ENCODE measurements around the gene ATP12A.
"Not testable (repeated sequence)": the region's sequence is repeated elsewhere in the genome, so short reads cannot be mapped to it uniquely, and the experiment has no call there.

Gene ATP12A

GRCh38 chr13:24716446-24716845, 36.2 kb downstream of the ATP12A start:
- H3K9ac ChIP-seq (ENCODE audit: low read depth, low read length), result no peak overlapping the region

GRCh38 chr13:24717217-24717616, 37.0 kb downstream of the ATP12A start:
- H3K4me3 ChIP-seq (ENCODE audit: low read length), result no peak overlapping the region
- 69% methylated on average over 4 of the region's 4 CpGs for WGBS

More at GRCh38 chr13:24716446-24716845, 36.2 kb downstream of the ATP12A start:
- Histone ChIP-seq H3K4me3 (ENCODE audit: low read length) (0 out of 2 replicates have a peak overlapping the region, but pooled peaks have one; percentile 10), H3K9me3 (ENCODE audit: insufficient read depth, low read depth, low read length) (no peaks in the 10 kb centered on the region), H3K27ac (ENCODE audit: low read depth, low read length) (peak overlapping the region; percentile 53; the same call in 1 of the 2 replicates), H3K4me1 (ENCODE audit: insufficient read depth, low read length) (peaks cover 7% of the 10 kb centered on the region; the same call in 1 of the 2 replicates), H3K36me3 (ENCODE audit: insufficient read depth, low read length) (no peaks in the 10 kb centered on the region), H3K27me3 (ENCODE audit: insufficient read depth, low read length) (no peaks in the 10 kb centered on the region)
- 19% methylated on average over 7 of the region's 7 CpGs for WGBS

GRCh38 chr13:24718192-24718965, 38.2 kb downstream of the ATP12A start:
- H3K4me1 ChIP-seq (ENCODE audit: insufficient read depth, low read length), result peaks cover 7% of the 10 kb centered on the region; the same call in 1 of the 2 replicates
- H3K27me3 ChIP-seq (ENCODE audit: insufficient read depth, low read length), result no peaks in the 10 kb centered on the region
- H3K9ac ChIP-seq (ENCODE audit: low read depth, low read length), result no peak overlapping the region
- no peak overlapping the region for H3K4me3 ChIP-seq (ENCODE audit: low read length)
- WGBS, result 94% methylated on average over 40 of the region's 40 CpGs
- no peaks in the 10 kb centered on the region for H3K36me3 ChIP-seq (ENCODE audit: insufficient read depth, low read length)
- no peaks in the 10 kb centered on the region for H3K9me3 ChIP-seq (ENCODE audit: insufficient read depth, low read depth, low read length)
- no peak overlapping the region for H3K27ac ChIP-seq (ENCODE audit: low read depth, low read length)

More at GRCh38 chr13:24717217-24717616, 37.0 kb downstream of the ATP12A start:
- no peak overlapping the region for H3K9ac ChIP-seq (ENCODE audit: low read depth, low read length)
- H3K27ac ChIP-seq (ENCODE audit: low read depth, low read length), result no peak overlapping the region
- H3K9me3 ChIP-seq (ENCODE audit: insufficient read depth, low read depth, low read length), result no peaks in the 10 kb centered on the region
- no peaks in the 10 kb centered on the region for H3K36me3 ChIP-seq (ENCODE audit: insufficient read depth, low read length)
- no peaks in the 10 kb centered on the region for H3K27me3 ChIP-seq (ENCODE audit: insufficient read depth, low read length)
- H3K4me1 ChIP-seq (ENCODE audit: insufficient read depth, low read length), result peaks cover 7% of the 10 kb centered on the region; the same call in 1 of the 2 replicates

- no peak overlapping the region for H3K9ac ChIP-seq (ENCODE audit: low read depth, low read length)
- H3K4me3 ChIP-seq (ENCODE audit: low read length), result no peak overlapping the region
- H3K27me3 ChIP-seq (ENCODE audit: insufficient read depth, low read length), result no peaks in the 10 kb centered on the region
- no peaks in the 10 kb centered on the region for H3K36me3 ChIP-seq (ENCODE audit: insufficient read depth, low read length)
- no peak overlapping the region for H3K27ac ChIP-seq (ENCODE audit: low read depth, low read length)
- WGBS, result 91% methylated on average over 12 of the region's 12 CpGs
- H3K9me3 ChIP-seq (ENCODE audit: insufficient read depth, low read depth, low read length), result no peaks in the 10 kb centered on the region
- peaks cover 7% of the 10 kb centered on the region; the same call in 1 of the 2 replicates for H3K4me1 ChIP-seq (ENCODE audit: insufficient read depth, low read length)
These were observed 38.9 kb downstream of the ATP12A start for GRCh38 chr13:24719139-24719538.

- Histone ChIP-seq H3K4me3 (ENCODE audit: low read length) (no peak overlapping the region), H3K27ac (ENCODE audit: low read depth, low read length) (no peak overlapping the region), H3K36me3 (ENCODE audit: insufficient read depth, low read length) (no peaks in the 10 kb centered on the region), H3K9ac (ENCODE audit: low read depth, low read length) (no peak overlapping the region), H3K4me1 (ENCODE audit: insufficient read depth, low read length) (no peaks in the 10 kb centered on the region), H3K27me3 (ENCODE audit: insufficient read depth, low read length) (no peaks in the 10 kb centered on the region), H3K9me3 (ENCODE audit: insufficient read depth, low read depth, low read length) (no peaks in the 10 kb centered on the region)
- WGBS, result 88% methylated on average over 12 of the region's 12 CpGs
These were observed 43.0 kb downstream of the ATP12A start for GRCh38 chr13:24723206-24723605.

GRCh38 chr13:24724714-24725113, 44.5 kb downstream of the ATP12A start:
- no peaks in the 10 kb centered on the region for H3K4me1 ChIP-seq (ENCODE audit: insufficient read depth, low read length)
- H3K4me3 ChIP-seq (ENCODE audit: low read length), result no peak overlapping the region
- no peaks in the 10 kb centered on the region for H3K36me3 ChIP-seq (ENCODE audit: insufficient read depth, low read length)
- H3K9me3 ChIP-seq (ENCODE audit: insufficient read depth, low read depth, low read length), result no peaks in the 10 kb centered on the region
- no peak overlapping the region for H3K9ac ChIP-seq (ENCODE audit: low read depth, low read length)
- H3K27ac ChIP-seq (ENCODE audit: low read depth, low read length), result no peak overlapping the region
- H3K27me3 ChIP-seq (ENCODE audit: insufficient read depth, low read length), result no peaks in the 10 kb centered on the region
- WGBS, result 91% methylated on average over 2 of the region's 2 CpGs

GRCh38 chr13:24725379-24725778, 45.2 kb downstream of the ATP12A start:
- no peaks in the 10 kb centered on the region for H3K4me1 ChIP-seq (ENCODE audit: insufficient read depth, low read length)
- H3K4me3 ChIP-seq (ENCODE audit: low read length), result no peak overlapping the region
- no peaks in the 10 kb centered on the region for H3K27me3 ChIP-seq (ENCODE audit: insufficient read depth, low read length)
- 95% methylated on average over 5 of the region's 5 CpGs for WGBS
- H3K27ac ChIP-seq (ENCODE audit: low read depth, low read length), result no peak overlapping the region
- H3K9me3 ChIP-seq (ENCODE audit: insufficient read depth, low read depth, low read length), result no peaks in the 10 kb centered on the region
- no peaks in the 10 kb centered on the region for H3K36me3 ChIP-seq (ENCODE audit: insufficient read depth, low read length)
- H3K9ac ChIP-seq (ENCODE audit: low read depth, low read length), result no peak overlapping the region

- Histone ChIP-seq H3K36me3 (ENCODE audit: insufficient read depth, low read length) (no peaks in the 10 kb centered on the region), H3K27ac (ENCODE audit: low read depth, low read length) (no peak overlapping the region), H3K4me3 (ENCODE audit: low read length) (no peak overlapping the region), H3K27me3 (ENCODE audit: insufficient read depth, low read length) (no peaks in the 10 kb centered on the region), H3K9me3 (ENCODE audit: insufficient read depth, low read depth, low read length) (no peaks in the 10 kb centered on the region), H3K4me1 (ENCODE audit: insufficient read depth, low read length) (no peaks in the 10 kb centered on the region), H3K9ac (ENCODE audit: low read depth, low read length) (no peak overlapping the region)
- WGBS, result 67% methylated on average over 23 of the region's 24 CpGs
These were observed 47.8 kb downstream of the ATP12A start for GRCh38 chr13:24727731-24728601.

GRCh38 chr13:24730873-24731567, 50.8 kb downstream of the ATP12A start:
- H3K4me1 ChIP-seq (ENCODE audit: insufficient read depth, low read length); H3K9me3 ChIP-seq (ENCODE audit: insufficient read depth, low read depth, low read length); H3K9ac ChIP-seq (ENCODE audit: low read depth, low read length); H3K27ac ChIP-seq (ENCODE audit: low read depth, low read length); H3K27me3 ChIP-seq (ENCODE audit: insufficient read depth, low read length); H3K36me3 ChIP-seq (ENCODE audit: insufficient read depth, low read length); H3K4me3 ChIP-seq (ENCODE audit: low read length): not testable (repeated sequence)
- WGBS, result 98% methylated on average over 4 of the region's 4 CpGs

- no peak overlapping the region for H3K9ac ChIP-seq (ENCODE audit: low read depth, low read length)
- no peaks in the 10 kb centered on the region for H3K4me1 ChIP-seq (ENCODE audit: insufficient read depth, low read length)
- H3K36me3 ChIP-seq (ENCODE audit: insufficient read depth, low read length), result no peaks in the 10 kb centered on the region
- no peak overlapping the region for H3K27ac ChIP-seq (ENCODE audit: low read depth, low read length)
- H3K9me3 ChIP-seq (ENCODE audit: insufficient read depth, low read depth, low read length), result no peaks in the 10 kb centered on the region
- H3K27me3 ChIP-seq (ENCODE audit: insufficient read depth, low read length), result no peaks in the 10 kb centered on the region
- H3K4me3 ChIP-seq (ENCODE audit: low read length), result no peak overlapping the region
- 93% methylated on average over 4 of the region's 4 CpGs for WGBS
These were observed 54.7 kb downstream of the ATP12A start for GRCh38 chr13:24734950-24735349.

GRCh38 chr13:24737042-24737441, 56.8 kb downstream of the ATP12A start:
- Histone ChIP-seq H3K4me1 (ENCODE audit: insufficient read depth, low read length) (peaks cover 2% of the 10 kb centered on the region; the same call in 1 of the 2 replicates), H3K9me3 (ENCODE audit: insufficient read depth, low read depth, low read length) (no peaks in the 10 kb centered on the region), H3K36me3 (ENCODE audit: insufficient read depth, low read length) (no peaks in the 10 kb centered on the region), H3K9ac (ENCODE audit: low read depth, low read length) (no peak overlapping the region), H3K27me3 (ENCODE audit: insufficient read depth, low read length) (no peaks in the 10 kb centered on the region), H3K27ac (ENCODE audit: low read depth, low read length) (no peak overlapping the region), H3K4me3 (ENCODE audit: low read length) (no peak overlapping the region)
- WGBS, result 80% methylated on average over 6 of the region's 6 CpGs

Measured in HUES64 (cell line).